ENCODE measurements around the gene EHMT1.
"Not testable (repeated sequence)": the region's sequence is repeated elsewhere in the genome, so short reads cannot be mapped to it uniquely, and the experiment has no call there.

EHMT1 gene

GRCh38 chr9:137789295-137789895, 170.6 kb downstream of the EHMT1 start:
- DNase-seq = no peak

GRCh38 chr9:137791947-137792346, 173.1 kb downstream of the EHMT1 start:
- DNase-seq = no peak

- DNase-seq = no peak
Observed at GRCh38 chr9:137793196-137793841, 174.5 kb downstream of the EHMT1 start.

GRCh38 chr9:137795156-137795666, 176.4 kb downstream of the EHMT1 start:
- DNase-seq = no peak

- no peak for DNase-seq
Observed at GRCh38 chr9:137797206-137798120, 178.7 kb downstream of the EHMT1 start.

GRCh38 chr9:137798142-137798541, 179.3 kb downstream of the EHMT1 start:
- DNase-seq = no peak

- DNase-seq = no peak
Observed at GRCh38 chr9:137798901-137799629, 180.3 kb downstream of the EHMT1 start.

- DNase-seq = no peak
Observed at GRCh38 chr9:137799630-137799983, 180.8 kb downstream of the EHMT1 start.

GRCh38 chr9:137800196-137801022, 181.6 kb downstream of the EHMT1 start:
- no peak for DNase-seq

- DNase-seq = no peak
Observed at GRCh38 chr9:137801023-137801319, 182.2 kb downstream of the EHMT1 start.

- no peak for DNase-seq
Observed at GRCh38 chr9:137802021-137802420, 183.2 kb downstream of the EHMT1 start.

- no peak for DNase-seq
Observed at GRCh38 chr9:137802521-137803243, 183.9 kb downstream of the EHMT1 start.

GRCh38 chr9:137804908-137805630, 186.3 kb downstream of the EHMT1 start:
- peak; percentile 4 for DNase-seq

- DNase-seq = peak; percentile 4
Observed at GRCh38 chr9:137807721-137808703, 189.2 kb downstream of the EHMT1 start.

- no peak for DNase-seq
Observed at GRCh38 chr9:137809040-137809576, 190.3 kb downstream of the EHMT1 start.

- DNase-seq = not testable (repeated sequence)
Observed at GRCh38 chr9:137809726-137810450, 191.1 kb downstream of the EHMT1 start.

GRCh38 chr9:137811283-137811870, 192.6 kb downstream of the EHMT1 start:
- no peak for DNase-seq
